ENCODE measurements around the gene GAREM1. TPM values are rescaled to one million over a fixed set of nuclear protein-coding genes. Genes with fewer than 3 reads are reported as not detected.

The GAREM1 gene
- polyA plus RNA-seq, 1 of the 3 experiments (the other 2 are of a cell fraction), result 2.8 TPM

DNA sequence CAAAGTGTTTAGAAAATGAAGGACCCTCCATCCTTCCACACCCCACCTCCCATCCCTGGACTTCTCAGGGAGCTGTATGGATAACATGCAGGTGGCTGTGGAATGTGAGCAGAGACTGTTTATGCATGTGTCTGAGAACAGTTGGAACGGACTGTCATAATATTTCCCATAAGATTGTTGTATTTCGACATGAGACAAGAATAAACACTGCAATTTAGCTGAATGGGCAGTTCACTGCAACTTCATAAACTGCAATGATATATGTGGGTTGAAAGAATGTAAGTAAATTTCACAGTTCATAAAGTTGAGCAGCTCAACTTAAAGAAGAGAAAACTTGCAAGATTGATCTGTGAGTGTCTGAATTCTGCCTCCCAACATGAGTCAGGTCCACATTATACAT is 206.3 kb downstream of the GAREM1 start (continued):
- TF ChIP-seq, protein P1, sequence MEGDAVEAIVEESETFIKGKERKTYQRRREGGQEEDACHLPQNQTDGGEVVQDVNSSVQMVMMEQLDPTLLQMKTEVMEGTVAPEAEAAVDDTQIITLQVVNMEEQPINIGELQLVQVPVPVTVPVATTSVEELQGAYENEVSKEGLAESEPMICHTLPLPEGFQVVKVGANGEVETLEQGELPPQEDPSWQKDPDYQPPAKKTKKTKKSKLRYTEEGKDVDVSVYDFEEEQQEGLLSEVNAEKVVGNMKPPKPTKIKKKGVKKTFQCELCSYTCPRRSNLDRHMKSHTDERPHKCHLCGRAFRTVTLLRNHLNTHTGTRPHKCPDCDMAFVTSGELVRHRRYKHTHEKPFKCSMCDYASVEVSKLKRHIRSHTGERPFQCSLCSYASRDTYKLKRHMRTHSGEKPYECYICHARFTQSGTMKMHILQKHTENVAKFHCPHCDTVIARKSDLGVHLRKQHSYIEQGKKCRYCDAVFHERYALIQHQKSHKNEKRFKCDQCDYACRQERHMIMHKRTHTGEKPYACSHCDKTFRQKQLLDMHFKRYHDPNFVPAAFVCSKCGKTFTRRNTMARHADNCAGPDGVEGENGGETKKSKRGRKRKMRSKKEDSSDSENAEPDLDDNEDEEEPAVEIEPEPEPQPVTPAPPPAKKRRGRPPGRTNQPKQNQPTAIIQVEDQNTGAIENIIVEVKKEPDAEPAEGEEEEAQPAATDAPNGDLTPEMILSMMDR (IDR thresholded peaks at IDR 0.05), result no peak
- no peak for TF ChIP-seq GATA2 (CRISPR knock-in tag; IDR thresholded peaks at IDR 0.05)
- no peak for TF ChIP-seq SIN3A (IDR thresholded peaks at IDR 0.05; ENCODE audit: borderline replicate concordance, low read depth, low read length)
- no peak for TF ChIP-seq MEF2A (IDR thresholded peaks at IDR 0.05; ENCODE audit: borderline replicate concordance, low read depth)
- no peak for TF ChIP-seq YY1 (IDR thresholded peaks at IDR 0.05; ENCODE audit: low read depth)

DNA sequence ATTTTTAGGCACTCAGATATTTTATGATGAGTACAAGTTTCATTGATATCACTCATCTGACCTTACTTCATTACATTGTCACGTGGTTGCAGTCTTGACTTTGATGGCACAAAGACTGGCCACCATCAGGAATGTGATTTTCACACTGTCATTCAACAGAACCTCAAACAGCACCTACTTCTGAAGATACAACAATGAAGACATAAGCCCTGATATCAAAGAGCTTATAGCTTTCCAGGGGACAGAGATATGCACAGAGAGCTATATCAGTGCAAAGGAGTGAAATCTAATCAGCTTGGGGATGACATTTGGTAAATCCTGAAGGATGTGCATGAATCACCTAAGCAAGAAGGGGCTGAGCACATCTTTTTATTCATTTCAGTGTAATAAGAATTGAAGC is 208.6 kb downstream of the GAREM1 start:
- no peaks in the 10 kb centered on the region for H3F3A ChIP-seq (replicated peaks; ENCODE audit: insufficient read depth)
- H3K27ac ChIP-seq (ENCODE audit: low read depth in 2 of 2, low read length in 1 of 2), result no peak overlapping the region
- 33% methylated on average over 1 of the region's 1 CpG for WGBS (ENCODE audit: low lambda C conversion rate)
- ChIA-PET CTCF (interaction anchor here (1.5 to 3.2 kb wide), 4 partner anchors 9 to 290 kb away, joined by 3 to 19 read pairs (median 7); partner anchors contain the start of gene GAREM1), POLR2A (no interaction called here)
- no peaks in the 10 kb centered on the region for H4K20me1 ChIP-seq (ENCODE audit: insufficient read depth)
- no peak overlapping the region for H3K4me2 ChIP-seq
- H3K36me3 ChIP-seq (replicated peaks in 1 of 2; ENCODE audit: control insufficient read depth in 1 of 2, insufficient read depth in 2 of 2, low read length in 1 of 2), result peaks cover 0 to 4% of the 10 kb centered on the region in 2 experiments
- no peak overlapping the region for H3K9ac ChIP-seq
- no peaks in the 10 kb centered on the region for H3K79me2 ChIP-seq (ENCODE audit: insufficient read depth)
- H2AFZ ChIP-seq (ENCODE audit: low read depth), result no peak overlapping the region
- no peak overlapping the region for H3K4me3 ChIP-seq (ENCODE audit: low read depth in 2 of 2, low read length in 1 of 2)
- no peaks in the 10 kb centered on the region for H3K27me3 ChIP-seq (ENCODE audit: insufficient read depth)
- no peaks in the 10 kb centered on the region for H3K9me2 ChIP-seq
- no peak for TF ChIP-seq TAF1 (IDR thresholded peaks at IDR 0.05; ENCODE audit: borderline replicate concordance, low read depth, low read length)
- H3K4me1 ChIP-seq (ENCODE audit: control insufficient read depth in 1 of 2, insufficient read depth in 2 of 2, low read depth in 1 of 2, low read length in 1 of 2), result no peaks in the 10 kb centered on the region; a peak in 1 of 4 replicates
- no peak for DNase-seq
- no peaks in the 10 kb centered on the region for H3K9me3 ChIP-seq

DNA sequence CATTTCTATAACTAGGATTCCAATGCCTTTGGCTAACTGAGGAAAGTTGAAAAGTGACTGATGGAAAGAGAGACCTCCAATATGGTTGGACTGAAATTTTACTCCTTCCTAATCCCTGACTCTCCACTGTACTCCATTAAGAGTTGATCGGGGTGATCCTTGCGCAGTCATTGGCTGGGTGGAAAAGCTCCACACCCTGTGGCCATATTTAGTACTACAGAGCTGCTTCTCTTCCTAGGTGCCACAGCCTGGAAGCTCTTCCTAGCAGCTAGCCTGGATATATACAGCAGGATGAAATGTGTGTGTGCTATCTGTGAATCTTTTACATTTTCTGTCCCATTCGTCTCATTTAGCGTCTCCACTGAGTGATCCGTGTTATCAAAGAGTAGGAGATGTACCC is 209.7 kb downstream of the GAREM1 start:
- Histone ChIP-seq H3F3A (replicated peaks; ENCODE audit: insufficient read depth) (no peaks in the 10 kb centered on the region), H3K36me3 (replicated peaks in 1 of 2; ENCODE audit: control insufficient read depth in 1 of 2, insufficient read depth in 2 of 2, low read length in 1 of 2) (no peaks in the 10 kb centered on the region), H2AFZ (ENCODE audit: low read depth) (no peak overlapping the region), H3K79me2 (ENCODE audit: insufficient read depth) (no peaks in the 10 kb centered on the region), H3K4me2 (no peak overlapping the region), H3K27ac (ENCODE audit: low read depth in 2 of 2, low read length in 1 of 2) (no peak overlapping the region), H3K9me2 (no peaks in the 10 kb centered on the region), H3K4me3 (ENCODE audit: low read depth in 2 of 2, low read length in 1 of 2) (no peak overlapping the region), H3K4me1 (ENCODE audit: control insufficient read depth in 1 of 2, insufficient read depth in 2 of 2, low read depth in 1 of 2, low read length in 1 of 2) (no peaks in the 10 kb centered on the region; a peak in 1 of 4 replicates), H3K9ac (no peak overlapping the region), H3K9me3 (no peaks in the 10 kb centered on the region), H4K20me1 (ENCODE audit: insufficient read depth) (no peaks in the 10 kb centered on the region), H3K27me3 (ENCODE audit: insufficient read depth) (no peaks in the 10 kb centered on the region)
- ChIA-PET CTCF (interaction anchor here (0.9 to 3.2 kb wide), 6 partner anchors 10 to 292 kb away, joined by 3 to 19 read pairs (median 5); no protein-coding TSS in a partner anchor), POLR2A (no interaction called here)
- TF ChIP-seq EP300 (IDR thresholded peaks at IDR 0.05; ENCODE audit: borderline replicate concordance in 1 of 2, low read depth in 1 of 2, low read length in 1 of 2), result no peak
- no peak for TF ChIP-seq JUND (IDR thresholded peaks at IDR 0.05)
- no peak for TF ChIP-seq RXRA (IDR thresholded peaks at IDR 0.05; ENCODE audit: borderline replicate concordance, low read depth)
- TF ChIP-seq, protein P1 (IDR thresholded peaks at IDR 0.05), result peak; percentile 20; the same call in 1 of the 2 replicates
- TF ChIP-seq, protein P2, sequence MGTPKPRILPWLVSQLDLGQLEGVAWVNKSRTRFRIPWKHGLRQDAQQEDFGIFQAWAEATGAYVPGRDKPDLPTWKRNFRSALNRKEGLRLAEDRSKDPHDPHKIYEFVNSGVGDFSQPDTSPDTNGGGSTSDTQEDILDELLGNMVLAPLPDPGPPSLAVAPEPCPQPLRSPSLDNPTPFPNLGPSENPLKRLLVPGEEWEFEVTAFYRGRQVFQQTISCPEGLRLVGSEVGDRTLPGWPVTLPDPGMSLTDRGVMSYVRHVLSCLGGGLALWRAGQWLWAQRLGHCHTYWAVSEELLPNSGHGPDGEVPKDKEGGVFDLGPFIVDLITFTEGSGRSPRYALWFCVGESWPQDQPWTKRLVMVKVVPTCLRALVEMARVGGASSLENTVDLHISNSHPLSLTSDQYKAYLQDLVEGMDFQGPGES (IDR thresholded peaks at IDR 0.05; ENCODE audit: low read depth, low read length), result no peak
- TF ChIP-seq CHD2 (IDR thresholded peaks at IDR 0.05; ENCODE audit: low read length, partially characterized antibody), result no peak
- no peak for TF ChIP-seq YY1 (IDR thresholded peaks at IDR 0.05; ENCODE audit: low read depth)
- WGBS (ENCODE audit: low lambda C conversion rate), result 95% methylated on average over 5 of the region's 5 CpGs
- no peak for DNase-seq
